NCI-H524 (cell line): ENCODE measurements around the gene SLC44A5.
"Not testable (repeated sequence)": the region's sequence is repeated elsewhere in the genome, so short reads cannot be mapped to it uniquely, and the experiment has no call there.

Source experiments
- DNase-seq, 2 experiments: peaks; one replicate each; lab custom pipeline; 2025; lab: John Stamatoyannopoulos, UW

SLC44A5 gene

GRCh38 chr1:75611014-75611413, at the start of gene SLC44A5:
TSS of gene SLC44A5 (minus strand) at chr1:75611114. CDS start at chr1:75541447, 69,667 bp downstream.
- no peak for DNase-seq

DNA sequence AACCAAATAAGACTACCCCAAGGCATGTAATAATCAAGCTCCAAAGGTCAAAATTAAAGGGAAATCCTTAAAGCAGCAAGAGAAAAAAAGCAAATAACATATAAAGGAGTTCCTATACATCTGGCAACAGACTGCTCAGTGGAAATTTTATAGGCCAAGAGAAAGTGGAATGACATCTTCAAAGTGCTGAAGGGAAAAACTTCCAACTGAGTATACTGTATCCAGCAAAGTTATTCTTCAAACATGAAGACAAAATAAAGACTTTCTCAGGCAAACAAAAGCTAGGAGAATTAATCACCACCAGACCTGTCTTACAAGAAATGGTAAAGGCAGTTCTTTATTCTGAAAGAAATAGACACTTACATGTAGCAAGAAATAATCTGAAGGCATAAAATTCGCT, 45.0 kb upstream of the SLC44A5 start:
- DNase-seq: no peak

DNA sequence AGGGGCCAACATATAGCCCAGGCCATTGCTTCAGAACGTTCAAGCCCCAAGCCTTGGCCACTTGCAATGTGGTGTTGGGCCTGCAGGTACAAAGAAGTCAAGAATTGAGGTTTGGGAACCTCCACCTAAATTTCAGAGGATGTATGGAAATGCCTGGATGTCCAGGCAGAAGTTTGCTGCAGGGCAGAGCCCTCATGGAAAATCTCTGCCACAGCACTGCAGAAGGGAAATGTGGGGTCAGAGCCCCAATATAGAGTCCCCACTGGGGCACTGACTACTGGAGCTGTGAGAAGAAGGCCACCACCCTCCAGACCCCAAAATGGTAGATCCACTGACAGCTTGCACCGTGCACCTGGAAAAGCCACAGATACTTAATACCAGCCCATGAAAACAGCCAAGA, 36.3 kb upstream of the SLC44A5 start:
- not testable (repeated sequence) for DNase-seq

DNA sequence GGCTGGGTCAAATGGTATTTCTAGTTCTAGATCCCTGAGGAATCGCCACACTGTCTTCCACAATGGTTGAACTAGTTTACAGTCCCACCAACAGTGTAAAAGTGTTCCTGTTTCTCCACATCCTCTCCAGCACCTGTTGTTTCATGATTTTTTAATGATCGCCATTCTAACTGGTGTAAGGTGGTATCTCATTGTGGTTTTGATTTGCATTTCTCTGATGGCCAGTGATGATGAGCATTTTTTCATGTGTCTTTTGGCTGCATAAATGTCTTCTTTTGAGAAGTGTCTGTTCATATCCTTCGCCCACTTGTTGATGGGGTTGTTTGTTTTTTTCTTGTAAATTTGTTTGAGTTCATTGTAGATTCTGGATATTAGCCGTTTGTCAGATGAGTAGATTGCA, 34.2 kb upstream of the SLC44A5 start:
- not testable (repeated sequence) for DNase-seq

DNA sequence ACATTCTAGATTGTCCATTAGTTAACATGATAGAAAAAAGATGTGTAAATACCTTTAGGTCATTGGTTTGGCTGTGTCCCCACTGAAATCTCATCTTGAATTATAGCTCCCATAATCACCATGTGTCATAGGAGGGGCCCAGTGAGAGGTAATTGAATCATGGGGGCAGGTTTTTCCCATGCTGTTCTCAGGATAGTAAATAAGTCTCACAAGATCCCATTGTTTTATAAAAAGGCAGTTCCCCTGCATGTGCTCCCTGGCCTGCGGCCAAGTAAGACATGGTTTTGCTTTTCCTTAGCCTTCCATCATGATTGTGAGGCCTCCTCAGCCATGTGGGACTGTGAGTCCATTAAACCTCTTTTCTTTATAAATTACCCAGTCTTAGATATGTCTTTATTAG, 32.5 kb upstream of the SLC44A5 start:
- DNase-seq: peak in 1 of 2 experiments; percentile 25

GRCh38 chr1:75641325-75641724, 30.4 kb upstream of the SLC44A5 start:
- DNase-seq: no peak

GRCh38 chr1:75640137-75640536, 29.2 kb upstream of the SLC44A5 start:
- no peak for DNase-seq

- peak in 1 of 2 experiments; percentile 30 for DNase-seq
These were observed 21.5 kb upstream of the SLC44A5 start for GRCh38 chr1:75632350-75632949.

GRCh38 chr1:75630998-75631397, 20.1 kb upstream of the SLC44A5 start:
- DNase-seq: no peak

DNA sequence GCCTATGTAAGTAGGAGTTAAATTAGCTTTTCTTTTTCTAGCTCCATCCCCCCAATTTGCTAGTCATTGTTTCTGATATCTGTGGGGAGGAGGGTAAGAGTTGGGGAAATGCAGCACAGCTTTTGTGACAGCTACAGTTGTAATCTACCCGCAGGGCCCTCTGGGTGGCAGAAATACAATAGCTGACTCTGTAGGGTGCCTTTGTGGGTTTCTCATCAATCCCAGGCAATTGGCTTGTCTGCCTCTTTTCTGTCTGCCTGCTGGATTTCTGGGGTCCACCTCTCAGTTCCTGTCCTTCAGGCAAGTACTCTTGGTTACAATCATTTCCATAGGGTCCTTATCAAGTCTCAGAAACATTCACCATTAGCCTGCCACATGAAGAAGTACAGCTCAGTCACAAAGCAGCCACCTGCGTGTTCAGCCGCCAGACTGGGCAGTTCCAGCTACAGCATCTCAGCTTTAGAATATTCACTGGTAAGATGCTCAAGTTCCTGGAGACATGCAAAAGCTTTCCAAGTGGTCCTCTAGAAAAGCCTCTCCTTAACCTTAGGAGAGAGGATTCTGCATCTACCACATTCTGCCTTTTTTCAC, 19.2 kb upstream of the SLC44A5 start:
- DNase-seq: no peak

GRCh38 chr1:75625795-75626194, 14.9 kb upstream of the SLC44A5 start:
- DNase-seq: no peak

- DNase-seq: no peak
These were observed 7.5 kb upstream of the SLC44A5 start for GRCh38 chr1:75618382-75618781.

GRCh38 chr1:75616436-75617433, 5.8 kb upstream of the SLC44A5 start:
- DNase-seq: peak in 1 of 2 experiments; percentile 36

- DNase-seq: peak; percentile 5 to 45
These were observed 4.9 kb upstream of the SLC44A5 start for GRCh38 chr1:75615613-75616435.

- peak; percentile 73 to 86 for DNase-seq
These were observed 3.5 kb upstream of the SLC44A5 start for GRCh38 chr1:75614399-75614756.

DNA sequence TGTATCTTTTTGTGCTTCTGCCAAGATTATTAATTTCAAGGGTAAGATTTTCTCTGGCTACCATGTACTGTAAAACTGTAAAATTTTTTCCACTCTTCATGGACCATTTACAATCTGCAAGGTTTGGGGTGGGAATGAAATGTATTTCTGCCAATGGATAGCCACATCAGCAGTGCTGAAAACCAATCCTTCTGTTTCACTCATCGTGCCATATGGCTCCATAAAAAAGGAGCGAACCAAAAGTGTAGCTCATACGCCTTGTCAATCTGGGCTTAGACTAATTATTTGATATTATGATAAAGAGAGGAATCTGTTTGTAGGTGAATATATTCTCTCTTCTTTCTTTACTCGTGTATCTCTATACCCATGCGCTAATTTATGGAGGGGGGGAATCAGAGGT, 3.0 kb upstream of the SLC44A5 start:
- DNase-seq: peak; percentile 56 to 84

DNA sequence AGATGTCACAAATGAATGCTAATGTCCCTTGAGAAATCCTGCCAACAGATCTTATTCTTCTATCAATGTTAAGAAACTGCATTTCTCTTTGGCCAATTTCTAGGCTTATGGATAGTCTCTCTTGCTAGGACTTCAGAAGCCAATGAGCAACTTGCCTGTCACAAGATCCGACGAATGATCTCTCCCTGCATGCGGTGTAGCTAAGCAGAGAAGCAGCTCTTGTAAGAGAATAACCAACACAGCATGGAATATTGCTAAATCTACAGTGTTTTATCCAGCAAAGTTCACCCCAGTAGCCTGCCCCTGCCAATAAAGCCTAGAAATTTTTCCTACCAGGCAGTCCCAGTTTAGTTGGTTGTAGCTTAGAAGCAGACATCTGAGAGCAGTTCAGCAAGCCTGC, 2.1 kb upstream of the SLC44A5 start:
- DNase-seq: peak in 1 of 2 experiments; percentile 8

DNA sequence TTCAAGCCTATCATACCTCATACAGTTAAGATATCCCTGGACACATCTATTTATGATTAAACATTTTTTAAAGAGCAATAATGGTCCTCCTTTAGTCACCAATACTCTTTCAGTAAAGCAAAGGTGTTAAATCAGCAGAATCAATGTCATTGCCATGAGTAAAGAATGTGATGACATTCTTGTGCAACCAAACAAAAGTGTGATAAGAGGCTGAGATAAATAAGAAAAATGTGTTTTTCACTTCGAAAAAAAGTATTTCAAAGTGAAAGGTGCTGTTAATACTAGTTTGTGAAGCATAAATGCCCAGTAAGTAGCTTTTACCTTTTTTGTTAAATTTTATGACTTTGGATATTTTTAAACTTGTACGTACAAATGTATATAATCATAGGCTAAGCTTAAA, 8.4 kb downstream of the SLC44A5 start:
- no peak for DNase-seq

- no peak for DNase-seq
These were observed 10.1 kb downstream of the SLC44A5 start for GRCh38 chr1:75600781-75601180.

DNA sequence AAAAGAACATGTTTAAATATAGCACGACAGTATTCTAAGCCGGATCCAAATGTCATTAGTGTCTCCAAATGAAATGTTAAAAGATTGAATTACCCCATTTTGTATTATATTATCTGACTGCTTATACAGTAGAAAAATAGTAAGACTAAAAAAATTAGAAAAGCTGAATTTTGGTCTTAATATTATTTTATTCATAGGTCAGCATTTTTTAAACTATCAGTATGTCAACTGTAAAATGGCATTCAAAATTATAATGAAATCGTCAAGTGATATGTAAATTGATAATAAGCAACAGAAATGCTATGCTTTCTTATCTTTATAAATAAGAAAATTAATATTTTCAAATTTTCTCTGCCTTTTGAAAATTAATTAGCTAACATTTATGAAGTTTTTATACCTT, 16.6 kb downstream of the SLC44A5 start:
- no peak for DNase-seq

GRCh38 chr1:75593457-75593856, 17.5 kb downstream of the SLC44A5 start:
- DNase-seq: not testable (repeated sequence)

- no peak for DNase-seq
These were observed 21.3 kb downstream of the SLC44A5 start for GRCh38 chr1:75589637-75590036.
